ENCODE data around the gene DDHD1.

DNA sequence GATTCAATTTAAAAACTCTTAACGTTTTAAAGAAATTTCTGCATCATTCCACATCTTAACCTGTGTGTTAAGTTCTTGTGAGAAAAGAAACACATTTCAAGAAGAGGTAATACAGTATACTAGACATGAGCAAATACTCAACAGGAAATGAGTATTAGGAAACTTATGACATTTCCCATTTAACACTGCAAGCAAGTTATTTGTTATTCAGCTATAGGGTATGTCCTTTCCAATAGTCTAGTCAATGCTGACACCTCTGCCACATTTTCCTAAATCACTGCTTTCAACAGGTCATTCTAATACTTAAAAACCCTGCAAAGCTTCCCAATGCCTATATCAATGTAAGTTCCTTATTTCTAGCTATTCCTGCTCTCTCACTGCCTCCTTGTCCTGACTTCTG lies 93.1 kb downstream of the DDHD1 start:
- TF ChIP-seq POLR2A (IDR thresholded peaks at IDR 0.05) (no peak), CTCF (IDR thresholded peaks at IDR 0.05) (no peak)

All from Peyer's patch (tissue), 4 donors.